T-helper 17 cell (primary cell): ENCODE measurements around the gene PPOX. TPM values are rescaled to one million over a fixed set of nuclear protein-coding genes. Genes with fewer than 3 reads are reported as not detected.

Source experiments
- ATAC-seq: fragments of 150-1000 bp; cut with Tn5 transposase; 2 replicates; pipeline ENCODE4 v1.10.0; 2021; ENCODE audit warnings: mild to moderate bottlenecking, moderate library complexity
- DNase-seq, 3 donors: peaks; one replicate each; pipeline versions ENCODE4 v3.0.0 to v3.0.0-alpha.2; 2020 to 2021
- H3K9me3 ChIP-seq: one replicate; pipeline ENCODE4 v1.7.0; 2013; ENCODE audit warnings: low read length, mild to moderate bottlenecking; ENCODE audit not compliant: control insufficient read depth, poor library complexity, severe bottlenecking
- H3K27ac Mint-ChIP-seq: one replicate; pipeline ENCODE4 v1.8.0; 2022; ENCODE audit warnings: mild to moderate bottlenecking, moderate library complexity, mixed read lengths
- H3K27me3 Mint-ChIP-seq: one replicate; pipeline ENCODE4 v1.8.0; 2022; ENCODE audit warnings: mixed read lengths
- H3K36me3 Mint-ChIP-seq: one replicate; pipeline ENCODE4 v1.8.0; 2022; ENCODE audit warnings: low read depth, mixed read lengths
- H3K4me1 Mint-ChIP-seq: one replicate; pipeline ENCODE4 v1.8.0; 2022; ENCODE audit warnings: mild to moderate bottlenecking, mixed read lengths
- H3K4me3 Mint-ChIP-seq: one replicate; pipeline ENCODE4 v1.8.0; 2022; ENCODE audit warnings: mild to moderate bottlenecking, moderate library complexity, mixed read lengths
- total RNA-seq, 4 donors: library from RNA in 2 of 4; stranded (reverse) in 2 of 4; gene quantifications; one replicate each; pipeline ENCODE4 v1.2.3 and lab custom pipeline; 2022 to 2026

PPOX gene
- total RNA-seq, 2 donors from 2014 or later = 40.4 to 43.7 TPM

DNA sequence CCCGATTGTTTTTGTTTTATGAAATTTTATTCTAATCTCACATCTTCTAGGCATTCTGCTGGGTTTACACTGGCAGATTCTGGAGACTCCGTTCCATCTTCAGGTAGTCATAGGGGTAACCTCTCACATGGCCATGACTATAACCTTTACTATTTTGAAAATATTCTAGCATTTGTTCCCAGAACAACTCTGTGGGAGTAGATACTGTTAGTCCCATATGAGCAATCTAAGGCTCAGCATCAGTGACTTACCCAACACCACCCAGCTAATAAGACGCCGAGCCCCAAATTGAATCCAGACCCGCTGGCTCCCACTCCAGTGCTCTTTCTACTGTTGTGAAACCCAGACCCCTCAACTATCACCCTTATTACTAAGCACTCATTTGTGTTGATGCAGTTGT is 22.8 kb downstream of the PPOX start:
- Mint-ChIP-seq H3K27me3 (no peaks in the 10 kb centered on the region), H3K36me3 (no peaks in the 10 kb centered on the region), H3K27ac (peak overlapping the region; percentile 72), H3K4me3 (no peak overlapping the region), H3K4me1 (peaks cover 51% of the 10 kb centered on the region)
- H3K9me3 ChIP-seq = no peaks in the 10 kb centered on the region
- DNase-seq = no peak
- no peak for ATAC-seq

DNA sequence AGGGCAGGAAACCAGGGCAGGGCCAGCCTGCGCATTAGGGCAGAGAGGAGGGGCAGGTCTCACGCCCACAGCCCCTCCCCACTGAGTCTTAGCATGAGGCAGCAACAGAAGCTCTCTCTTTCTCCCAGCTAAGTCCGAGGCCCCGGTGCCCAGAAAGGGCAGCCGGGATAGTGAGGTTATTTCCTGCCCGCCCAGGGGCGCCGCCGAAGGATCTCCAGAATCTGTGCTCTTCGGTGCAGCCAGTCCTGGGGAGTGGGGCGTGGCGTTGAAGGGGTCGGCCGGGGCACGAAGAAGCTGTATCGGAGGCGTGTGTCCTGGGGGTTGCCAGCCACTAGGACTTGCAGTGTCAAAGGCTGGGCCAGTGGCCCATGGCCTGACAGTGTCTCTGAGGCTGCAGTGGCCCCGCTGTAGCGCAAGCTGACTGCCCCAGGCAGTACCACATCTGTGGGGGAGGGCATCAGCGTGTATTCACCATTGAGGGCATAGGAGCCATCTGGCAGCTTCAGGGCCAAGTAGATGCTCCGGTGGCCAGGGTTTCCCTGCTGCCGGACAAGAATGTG is 24.8 kb downstream of the PPOX start:
- H3K9me3 ChIP-seq = no peaks in the 10 kb centered on the region
- Mint-ChIP-seq H3K4me1 (peaks cover 33% of the 10 kb centered on the region), H3K4me3 (no peak overlapping the region), H3K27me3 (no peaks in the 10 kb centered on the region), H3K36me3 (no peaks in the 10 kb centered on the region), H3K27ac (peak overlapping the region; percentile 84)
- ATAC-seq (no peak), DNase-seq (no peak)

DNA sequence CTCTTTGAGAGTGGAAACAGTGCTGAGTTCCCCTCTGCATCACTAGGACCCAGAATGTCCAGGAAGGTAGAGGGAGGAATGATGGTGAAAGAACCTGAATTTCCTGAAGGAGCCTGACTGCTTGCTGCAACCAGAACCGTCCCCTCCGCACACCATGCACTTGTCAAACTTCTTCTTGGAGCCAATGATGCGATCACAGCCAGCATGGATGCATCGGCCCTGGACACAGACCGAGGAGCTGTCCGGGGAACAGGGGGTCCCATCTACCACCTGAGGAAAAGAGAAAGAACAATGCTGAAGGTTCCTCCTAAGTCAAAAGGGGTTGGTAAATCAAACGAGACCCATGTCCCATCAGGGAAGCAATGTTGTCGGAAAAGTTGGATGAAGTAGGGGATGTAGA is 25.7 kb downstream of the PPOX start:
- ATAC-seq (no peak), DNase-seq (no peak)
- Mint-ChIP-seq H3K4me1 (peaks cover 24% of the 10 kb centered on the region), H3K36me3 (no peaks in the 10 kb centered on the region), H3K4me3 (no peak overlapping the region), H3K27ac (peak overlapping the region; percentile 57), H3K27me3 (no peaks in the 10 kb centered on the region)
- H3K9me3 ChIP-seq = no peaks in the 10 kb centered on the region

DNA sequence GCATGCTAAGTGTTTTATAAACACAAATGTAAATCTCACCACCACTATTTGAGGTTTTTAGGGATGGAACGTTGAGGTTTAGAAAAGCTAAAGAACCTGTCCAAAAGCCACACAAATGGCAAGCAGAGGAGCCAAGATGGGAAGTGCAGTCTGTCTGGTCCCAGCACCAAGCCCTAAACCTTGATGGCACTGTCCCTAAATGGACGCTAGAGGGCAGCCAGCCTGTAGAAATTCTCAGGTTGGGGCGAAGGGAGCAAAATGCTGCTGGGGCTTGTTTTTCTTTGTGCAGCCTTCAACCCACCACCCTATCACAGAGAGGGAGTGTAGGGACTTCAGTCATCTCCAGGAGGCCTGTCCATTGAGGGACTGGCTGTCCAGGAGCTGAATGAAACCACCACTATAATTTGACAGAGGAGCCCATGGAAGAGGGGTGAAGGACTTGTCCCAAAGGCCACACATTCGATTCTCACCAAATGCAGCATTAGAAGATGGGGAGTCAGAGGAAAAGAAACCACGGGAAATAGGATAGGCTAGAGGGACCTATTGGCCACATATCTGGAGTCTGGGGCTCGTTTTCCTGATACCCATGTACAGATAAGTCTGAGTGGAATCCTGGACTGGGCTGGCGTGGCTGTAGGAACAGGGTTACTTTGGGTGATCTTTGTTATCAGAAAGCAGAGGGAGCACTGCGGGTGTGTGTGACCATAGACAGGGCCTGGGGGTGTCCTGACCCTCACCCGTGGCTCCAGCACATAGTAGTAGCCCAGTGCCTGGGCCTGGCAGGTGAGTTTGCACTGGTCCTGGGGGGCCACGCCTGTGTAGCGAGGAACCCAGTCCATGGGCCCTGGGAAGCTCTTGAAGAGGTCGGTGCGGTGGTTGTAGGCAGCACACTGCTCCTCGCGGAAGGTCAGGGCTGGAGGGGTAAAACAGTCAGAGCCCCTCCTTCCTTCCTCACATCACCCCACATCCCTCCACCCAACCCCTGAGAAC is 26.5 kb downstream of the PPOX start:
- ATAC-seq = peak; percentile 96
- Mint-ChIP-seq H3K4me1 (peaks cover 16% of the 10 kb centered on the region), H3K27me3 (no peaks in the 10 kb centered on the region), H3K36me3 (no peaks in the 10 kb centered on the region), H3K27ac (peak overlapping the region; percentile 57), H3K4me3 (peak overlapping the region; percentile 49)
- peak in 2 of 3 donors; percentile 32 to 51 for DNase-seq
- no peaks in the 10 kb centered on the region for H3K9me3 ChIP-seq

GRCh38 chr1:161193561-161194235 is 27.5 kb downstream of the PPOX start:
- DNase-seq (no peak), ATAC-seq (no peak)
- H3K27ac Mint-ChIP-seq = no peak overlapping the region
- H3K27me3 Mint-ChIP-seq = no peaks in the 10 kb centered on the region
- H3K36me3 Mint-ChIP-seq = no peaks in the 10 kb centered on the region
- H3K4me1 Mint-ChIP-seq = peaks cover 11% of the 10 kb centered on the region
- no peak overlapping the region for H3K4me3 Mint-ChIP-seq
- H3K9me3 ChIP-seq = no peaks in the 10 kb centered on the region

DNA sequence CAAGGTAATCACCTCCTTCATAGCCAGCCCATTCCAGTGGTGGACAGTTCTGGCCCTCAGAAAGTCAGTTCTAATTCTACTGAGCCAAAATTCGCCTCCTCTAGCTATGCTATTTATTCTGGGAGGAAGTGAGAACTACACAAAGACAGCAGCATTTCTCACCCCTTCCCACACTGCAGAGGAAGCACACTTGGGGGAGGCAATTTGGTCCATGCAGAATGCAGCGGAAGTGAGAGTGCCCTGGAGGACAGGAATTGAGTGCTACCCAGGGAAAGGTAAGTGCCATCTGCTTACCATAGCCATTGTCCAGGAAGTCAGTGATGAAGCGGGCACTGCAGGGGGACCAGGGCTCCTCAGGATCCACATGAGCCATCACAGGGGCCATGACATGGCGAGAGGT is 28.9 kb downstream of the PPOX start:
- ATAC-seq = no peak
- H3K4me3 Mint-ChIP-seq = no peak overlapping the region
- no peaks in the 10 kb centered on the region for H3K36me3 Mint-ChIP-seq
- no peak overlapping the region for H3K27ac Mint-ChIP-seq
- H3K4me1 Mint-ChIP-seq = peaks cover 15% of the 10 kb centered on the region
- H3K9me3 ChIP-seq = no peaks in the 10 kb centered on the region
- DNase-seq = no peak
- H3K27me3 Mint-ChIP-seq = no peaks in the 10 kb centered on the region

DNA sequence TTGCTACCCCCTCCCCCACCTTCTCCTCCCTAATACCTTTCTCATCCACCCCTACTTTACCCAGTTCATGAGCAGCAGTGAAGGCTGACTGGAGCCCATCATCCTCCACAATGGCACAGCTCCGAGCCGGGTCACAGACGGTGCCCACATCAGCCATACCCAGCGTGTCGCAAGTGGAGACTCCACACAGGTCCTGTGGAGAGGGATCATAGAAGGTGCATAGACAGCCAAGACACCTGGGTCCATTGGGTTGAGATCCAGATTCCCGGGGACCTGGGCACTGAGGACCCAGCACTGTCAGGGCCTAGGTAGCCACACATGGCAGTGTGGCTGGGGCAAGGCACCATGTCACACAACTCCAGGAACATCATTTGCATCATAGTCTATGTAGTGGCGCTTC is 29.9 kb downstream of the PPOX start:
- ATAC-seq = no peak
- DNase-seq = no peak
- H3K9me3 ChIP-seq = no peaks in the 10 kb centered on the region
- Mint-ChIP-seq H3K36me3 (no peaks in the 10 kb centered on the region), H3K27ac (no peak overlapping the region), H3K4me3 (no peak overlapping the region), H3K27me3 (no peaks in the 10 kb centered on the region), H3K4me1 (peaks cover 22% of the 10 kb centered on the region)

DNA sequence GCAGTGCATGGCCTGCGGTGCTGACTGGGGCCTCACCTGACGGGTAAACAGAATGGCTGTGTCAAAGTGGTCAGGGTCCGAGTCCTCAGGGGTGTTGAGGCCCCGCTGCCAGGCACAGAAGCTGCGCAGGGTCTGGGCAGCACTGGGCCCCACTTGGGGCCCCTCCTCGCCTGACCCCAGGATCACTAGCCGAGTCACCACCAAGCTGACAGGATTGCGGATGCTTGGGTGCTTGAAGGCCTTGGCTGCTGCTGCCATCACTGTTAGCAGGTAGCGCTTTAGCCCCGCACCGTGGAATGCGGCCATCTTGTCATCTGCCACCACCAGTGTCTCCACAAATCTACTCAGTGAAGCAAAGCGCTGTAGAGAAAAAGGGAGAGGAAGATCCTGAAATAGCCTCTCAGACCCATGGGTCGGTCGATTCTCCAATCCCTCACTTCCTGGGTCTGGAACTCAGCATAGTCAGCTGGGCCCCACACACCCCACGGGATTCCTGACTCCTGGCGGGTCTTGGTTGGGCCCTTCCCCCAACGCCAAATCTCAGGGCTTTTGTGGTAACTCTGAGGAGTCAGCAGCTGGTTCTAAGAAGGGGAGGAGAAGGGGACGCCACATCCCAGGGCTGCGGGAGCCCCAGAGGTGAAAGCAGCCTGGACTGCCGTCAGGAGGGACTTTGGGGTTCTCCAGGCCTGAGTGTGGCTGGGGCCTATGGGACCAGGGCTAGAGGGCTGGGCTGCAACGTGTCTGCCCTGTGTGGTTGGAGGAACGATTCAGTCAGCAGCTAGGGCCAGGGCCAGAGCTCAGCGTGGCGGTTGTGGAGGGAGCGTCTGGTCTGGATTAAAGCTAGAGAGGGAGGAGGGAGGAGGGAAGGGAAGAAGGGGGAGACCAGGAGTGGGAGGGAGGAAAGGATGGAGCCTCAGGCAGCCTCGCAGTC is 30.6 kb downstream of the PPOX start:
- ATAC-seq (no peak), DNase-seq (no peak)
- H3K4me1 Mint-ChIP-seq = peaks cover 25% of the 10 kb centered on the region
- H3K27me3 Mint-ChIP-seq = no peaks in the 10 kb centered on the region
- no peaks in the 10 kb centered on the region for H3K36me3 Mint-ChIP-seq
- H3K9me3 ChIP-seq = no peaks in the 10 kb centered on the region
- H3K27ac Mint-ChIP-seq = no peak overlapping the region
- H3K4me3 Mint-ChIP-seq = no peak overlapping the region

GRCh38 chr1:161197560-161198193 is 31.5 kb downstream of the PPOX start:
- Mint-ChIP-seq H3K4me3 (no peak overlapping the region), H3K4me1 (peaks cover 26% of the 10 kb centered on the region), H3K27me3 (no peaks in the 10 kb centered on the region), H3K27ac (no peak overlapping the region), H3K36me3 (no peaks in the 10 kb centered on the region)
- DNase-seq (no peak), ATAC-seq (no peak)
- no peaks in the 10 kb centered on the region for H3K9me3 ChIP-seq

DNA sequence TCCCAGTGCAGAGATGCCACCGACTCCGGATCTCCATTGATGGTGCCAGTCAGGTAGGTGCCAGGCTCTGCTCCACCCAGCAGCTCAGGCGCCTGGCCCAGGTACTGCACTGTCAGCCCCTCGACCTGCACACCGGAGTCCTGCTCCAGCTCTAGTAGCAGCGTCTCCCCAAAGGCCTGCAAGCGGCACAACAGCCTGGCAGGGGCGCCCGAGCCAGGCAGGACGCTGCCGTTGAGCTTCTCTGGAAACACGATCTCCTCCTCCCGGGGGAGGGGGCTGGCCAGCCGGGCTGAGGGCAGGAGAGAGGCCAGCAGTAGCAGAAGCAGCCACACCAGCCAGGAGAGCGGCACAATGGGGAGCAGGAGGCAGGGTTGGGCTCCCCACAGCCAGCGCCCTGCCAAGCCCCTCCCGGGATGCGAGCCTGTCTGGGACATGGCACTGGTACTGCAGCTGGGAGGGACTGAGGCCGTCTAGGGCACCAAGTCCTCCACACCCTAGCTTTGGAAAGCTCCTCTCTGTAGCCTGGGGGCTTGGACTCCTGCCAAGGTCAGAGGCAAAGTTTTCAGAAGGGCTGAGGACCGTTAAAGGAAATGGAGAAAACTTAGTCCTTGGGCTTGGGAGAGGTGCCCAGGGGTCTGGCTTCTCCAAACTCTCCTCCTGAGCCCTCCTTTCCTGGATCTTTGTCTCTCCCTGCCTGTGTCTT is 32.1 kb downstream of the PPOX start:
- H3K4me1 Mint-ChIP-seq = peaks cover 25% of the 10 kb centered on the region
- H3K36me3 Mint-ChIP-seq = no peaks in the 10 kb centered on the region
- no peak overlapping the region for H3K27ac Mint-ChIP-seq
- no peaks in the 10 kb centered on the region for H3K9me3 ChIP-seq
- DNase-seq (no peak), ATAC-seq (no peak)
- H3K27me3 Mint-ChIP-seq = no peaks in the 10 kb centered on the region
- H3K4me3 Mint-ChIP-seq = no peak overlapping the region

- no peaks in the 10 kb centered on the region for H3K9me3 ChIP-seq
- DNase-seq = no peak
- no peak for ATAC-seq
- no peaks in the 10 kb centered on the region for H3K36me3 Mint-ChIP-seq
- H3K27me3 Mint-ChIP-seq = no peaks in the 10 kb centered on the region
- H3K4me1 Mint-ChIP-seq = peaks cover 25% of the 10 kb centered on the region
- H3K27ac Mint-ChIP-seq = no peak within 1 kb of the TSS
- peak within 1 kb of the TSS; percentile 25 for H3K4me3 Mint-ChIP-seq
Observed at GRCh38 chr1:161198897-161199431, 32.7 kb downstream of the PPOX start, which contains the start of gene ADAMTS4. ADAMTS4 (minus strand) TSS chr1:161199054; CDS start chr1:161198627, 427 bp downstream.
